PC-9 (cell line): Measurements from ENCODE around the gene CTNS. TPM values are rescaled to one million over a fixed set of nuclear protein-coding genes. Genes with fewer than 3 reads are reported as not detected.

ENCODE experiments used
- BruUV-seq: library from RNA; stranded (reverse); fragments of 400-500 nt; replicated peaks from 2 replicates; lab custom pipeline; 2021; lab: Mats Ljungman, UMichigan
- CTCF ChIA-PET: fragments of 300-600 bp; sonication (Branson Sonifier 250); formaldehyde crosslinking; loops from one replicate; lab custom pipeline; 2022; ENCODE audit warnings: antibody characterized with exemption; lab: Charles Lee
- POLR2A ChIA-PET: fragments of 300-600 bp; sonication (Branson Sonifier 250); formaldehyde crosslinking; loops from one replicate; lab custom pipeline; 2022; ENCODE audit warnings: antibody characterized with exemption; ENCODE audit not compliant: unreplicated experiment; lab: Charles Lee
- DNase-seq, 2 experiments: peaks; one replicate each; pipeline versions ENCODE4 v3.0.0 to v3.0.0-alpha.2; 2015 to 2022; ENCODE audit warnings: mixed read lengths in 1 of 2
- H2AFZ ChIP-seq: fragments of 200-600 bp; sonication (generic); 2 replicates; pipeline ENCODE4 v1.8.1; 2017; ENCODE audit warnings: antibody characterized with exemption
- H3F3A ChIP-seq: fragments of 200-600 bp; sonication (generic); 2 replicates; pipeline ENCODE4 v1.8.1; 2017; ENCODE audit warnings: antibody characterized with exemption, mild to moderate bottlenecking, low read depth; ENCODE audit not compliant: insufficient read depth
- H3K27ac ChIP-seq: fragments of 200-600 bp; sonication (generic); 2 replicates; pipeline ENCODE4 v1.6.1; 2016; ENCODE audit warnings: mixed run types
- H3K27me3 ChIP-seq: fragments of 200-600 bp; sonication (generic); 2 replicates; pipeline ENCODE4 v1.6.1; 2016; ENCODE audit warnings: low read depth, mixed run types; ENCODE audit not compliant: insufficient read depth
- H3K36me3 ChIP-seq: fragments of 200-600 bp; sonication (generic); 2 replicates; pipeline ENCODE4 v1.6.1; 2016; ENCODE audit warnings: low read depth, mixed run types
- H3K4me1 ChIP-seq: fragments of 200-600 bp; sonication (generic); replicated peaks from 2 replicates; pipeline ENCODE4 v1.6.1; 2016; ENCODE audit warnings: mixed run types; ENCODE audit not compliant: insufficient read depth
- H3K4me2 ChIP-seq: fragments of 200-600 bp; sonication (generic); 2 replicates; pipeline ENCODE4 v1.6.1; 2017; ENCODE audit warnings: mixed run types
- H3K4me3 ChIP-seq: fragments of 200-600 bp; sonication (generic); 2 replicates; pipeline ENCODE4 v1.6.1; 2016; ENCODE audit warnings: mixed run types
- H3K79me2 ChIP-seq: fragments of 200-600 bp; sonication (generic); 2 replicates; pipeline ENCODE4 v1.6.1; 2017; ENCODE audit warnings: low read depth, mixed run types
- H3K9me2 ChIP-seq: fragments of 200-600 bp; sonication (generic); 2 replicates; pipeline ENCODE4 v1.8.1; 2017; ENCODE audit warnings: mild to moderate bottlenecking; ENCODE audit not compliant: insufficient read depth
- H3K9me3 ChIP-seq: fragments of 200-600 bp; sonication (generic); 2 replicates; pipeline ENCODE4 v1.8.1; 2016; ENCODE audit warnings: low read depth; ENCODE audit not compliant: insufficient read depth
- H4K20me1 ChIP-seq: fragments of 200-600 bp; sonication (generic); 2 replicates; pipeline ENCODE4 v1.8.1; 2017; ENCODE audit not compliant: insufficient read depth
- EZH2 ChIP-seq: fragments of 200-600 bp; sonication (generic); IDR thresholded peaks from 2 replicates; pipeline ENCODE4 v1.8.0; 2017; ENCODE audit warnings: antibody characterized with exemption, low read depth
- intact Hi-C: fragments of 100-400 bp; cut with micrococcal nuclease; formaldehyde crosslinking; loops from one replicate; pipeline ENCODE4 v1.10.0; 2022; ENCODE audit not compliant: unreplicated experiment
- total RNA-seq: library from RNA; stranded (reverse); gene quantifications from 2 replicates; pipeline ENCODE4 v1.2.3, GENCODE V29; 2021
- TF ChIP-seq, protein P1 (sequence below): fragments of 200-600 bp; sonication (generic); conservative IDR thresholded peaks from 2 replicates; pipeline ENCODE4 v1.6.1; 2017; ENCODE audit warnings: mixed run types, antibody characterized with exemption, mild to moderate bottlenecking, moderate library complexity

Gene CTNS
- total RNA-seq, 1 experiment from 2014 or later: 12.5 TPM

DNA sequence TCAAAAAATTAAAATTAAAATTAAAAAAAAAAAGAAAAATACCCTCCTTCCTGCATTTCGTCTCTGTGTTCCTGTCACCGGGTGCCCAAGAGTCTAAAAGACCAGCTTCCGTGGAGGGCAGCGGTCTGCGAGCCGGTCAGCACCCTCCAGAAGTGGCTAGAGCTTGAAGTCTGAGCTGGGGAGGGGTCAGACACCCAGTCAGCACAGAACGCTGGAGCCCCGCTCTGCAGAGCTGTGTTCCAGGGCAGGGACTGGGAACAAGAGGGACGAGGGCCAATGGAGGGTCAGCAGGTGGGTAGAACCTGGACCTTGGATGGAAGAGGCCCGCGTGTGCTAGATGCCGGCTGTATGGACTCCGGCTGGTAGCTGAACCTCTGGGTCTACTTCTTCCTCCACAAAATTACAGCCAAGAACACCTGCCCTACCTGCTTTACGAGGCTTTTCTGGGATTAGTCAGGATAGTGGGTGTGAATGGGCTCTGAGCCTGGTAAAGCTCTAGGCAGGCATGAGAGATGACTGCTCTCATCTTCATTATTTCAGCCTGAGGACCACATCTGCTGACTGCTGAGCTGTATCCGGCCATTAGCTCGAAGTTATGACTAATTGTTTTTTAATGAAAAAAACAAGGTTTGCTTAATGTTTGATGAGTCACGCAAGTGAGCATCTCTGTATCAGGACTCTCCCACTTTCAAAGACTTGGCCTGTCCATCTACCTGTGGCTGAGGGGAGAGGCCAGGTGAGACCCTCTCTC, 33.3 kb upstream of the CTNS start:
- peak; percentile 39 to 88 for DNase-seq
- no TSS peak for BruUV-seq
- Histone ChIP-seq H3K9me3 (no peaks in the 10 kb centered on the region), H3K79me2 (no peaks in the 10 kb centered on the region), H3K9me2 (no peaks in the 10 kb centered on the region), H3F3A (peaks cover 26% of the 10 kb centered on the region), H3K36me3 (peaks cover 8% of the 10 kb centered on the region; the same call in 1 of the 2 replicates), H3K4me1 (peaks cover 13% of the 10 kb centered on the region), H3K4me3 (no peak overlapping the region), H3K27ac (peak overlapping the region; percentile 28; the same call in 1 of the 2 replicates), H2AFZ (no peak overlapping the region), H3K4me2 (peak overlapping the region; percentile 31; the same call in 1 of the 2 replicates), H4K20me1 (no peaks in the 10 kb centered on the region; the same call in 1 of the 2 replicates), H3K27me3 (no peaks in the 10 kb centered on the region)
- no peak for TF ChIP-seq EZH2
- TF ChIP-seq, protein P1, sequence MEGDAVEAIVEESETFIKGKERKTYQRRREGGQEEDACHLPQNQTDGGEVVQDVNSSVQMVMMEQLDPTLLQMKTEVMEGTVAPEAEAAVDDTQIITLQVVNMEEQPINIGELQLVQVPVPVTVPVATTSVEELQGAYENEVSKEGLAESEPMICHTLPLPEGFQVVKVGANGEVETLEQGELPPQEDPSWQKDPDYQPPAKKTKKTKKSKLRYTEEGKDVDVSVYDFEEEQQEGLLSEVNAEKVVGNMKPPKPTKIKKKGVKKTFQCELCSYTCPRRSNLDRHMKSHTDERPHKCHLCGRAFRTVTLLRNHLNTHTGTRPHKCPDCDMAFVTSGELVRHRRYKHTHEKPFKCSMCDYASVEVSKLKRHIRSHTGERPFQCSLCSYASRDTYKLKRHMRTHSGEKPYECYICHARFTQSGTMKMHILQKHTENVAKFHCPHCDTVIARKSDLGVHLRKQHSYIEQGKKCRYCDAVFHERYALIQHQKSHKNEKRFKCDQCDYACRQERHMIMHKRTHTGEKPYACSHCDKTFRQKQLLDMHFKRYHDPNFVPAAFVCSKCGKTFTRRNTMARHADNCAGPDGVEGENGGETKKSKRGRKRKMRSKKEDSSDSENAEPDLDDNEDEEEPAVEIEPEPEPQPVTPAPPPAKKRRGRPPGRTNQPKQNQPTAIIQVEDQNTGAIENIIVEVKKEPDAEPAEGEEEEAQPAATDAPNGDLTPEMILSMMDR: no peak
- CTCF ChIA-PET: interaction anchor here (0.6 to 0.7 kb wide), 2 partner anchors 48 to 278 kb away, joined by 3 to 6 read pairs; no protein-coding TSS in a partner anchor
- intact Hi-C loops: no loop called here
- POLR2A ChIA-PET: no interaction called here

GRCh38 chr17:3603870-3604259, 32.7 kb upstream of the CTNS start:
- no peak for DNase-seq
- H3F3A ChIP-seq: peaks cover 26% of the 10 kb centered on the region
- POLR2A ChIA-PET: no interaction called here
- intact Hi-C loops: no loop called here
- H3K9me3 ChIP-seq: no peaks in the 10 kb centered on the region
- H3K79me2 ChIP-seq: no peaks in the 10 kb centered on the region
- CTCF ChIA-PET: no interaction called here
- 0 out of 2 replicates have a peak overlapping the region, but pooled peaks have one; percentile 8 for H3K4me2 ChIP-seq
- peak overlapping the region; percentile 28; the same call in 1 of the 2 replicates for H3K27ac ChIP-seq
- H3K4me1 ChIP-seq: peaks cover 13% of the 10 kb centered on the region
- no peak overlapping the region for H2AFZ ChIP-seq
- TF ChIP-seq, protein P1: no peak
- no peak for TF ChIP-seq EZH2
- no peaks in the 10 kb centered on the region for H3K27me3 ChIP-seq
- BruUV-seq: no TSS peak
- no peaks in the 10 kb centered on the region; the same call in 1 of the 2 replicates for H4K20me1 ChIP-seq
- peaks cover 8% of the 10 kb centered on the region; the same call in 1 of the 2 replicates for H3K36me3 ChIP-seq
- H3K9me2 ChIP-seq: no peaks in the 10 kb centered on the region
- H3K4me3 ChIP-seq: no peak overlapping the region

DNA sequence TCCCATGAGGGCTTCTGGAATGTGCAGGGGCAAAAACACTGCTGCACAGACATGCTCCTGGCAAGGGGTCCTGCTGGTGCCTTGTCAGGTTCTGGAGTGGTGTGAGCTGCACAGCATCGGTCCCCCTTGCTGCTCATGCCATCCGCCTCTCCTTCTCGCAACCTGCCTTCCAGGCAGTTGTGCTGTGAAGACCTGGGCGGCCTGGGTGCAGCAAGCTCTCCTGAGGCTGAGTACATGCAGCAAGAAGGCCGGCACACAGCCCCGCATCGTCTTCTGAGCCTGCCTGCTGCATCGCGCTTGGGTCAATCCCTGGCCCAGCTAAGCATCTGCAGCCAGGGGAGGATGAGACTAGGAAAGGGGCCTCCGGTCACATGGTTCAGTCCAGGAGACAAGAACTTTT, 26.9 kb upstream of the CTNS start:
- Histone ChIP-seq H3K4me3 (no peak overlapping the region), H3K4me1 (no peaks in the 10 kb centered on the region), H3K36me3 (peaks cover 8% of the 10 kb centered on the region; the same call in 1 of the 2 replicates), H3K9me2 (no peaks in the 10 kb centered on the region), H3F3A (0 out of 2 replicates have a peak, but pooled peaks cover 8% of the 10 kb centered on the region), H3K4me2 (no peak overlapping the region), H3K79me2 (no peaks in the 10 kb centered on the region), H3K27ac (no peak overlapping the region), H3K27me3 (no peaks in the 10 kb centered on the region), H4K20me1 (peaks cover 4% of the 10 kb centered on the region), H3K9me3 (no peaks in the 10 kb centered on the region), H2AFZ (no peak overlapping the region)
- intact Hi-C loops: no loop called here
- no TSS peak for BruUV-seq
- DNase-seq: no peak
- TF ChIP-seq, protein P1: no peak
- no peak for TF ChIP-seq EZH2
- POLR2A ChIA-PET: no interaction called here
- CTCF ChIA-PET: interaction anchor here (0.6 kb wide), 1 partner anchor 677 kb away, joined by 5 read pairs; no protein-coding TSS in a partner anchor
